Transverse colon (tissue), 4 donors: Measurements from ENCODE around the gene IL5RA. TPM values are rescaled to one million over a fixed set of nuclear protein-coding genes. Genes with fewer than 3 reads are reported as not detected.

Source experiments
- DNase-seq: peaks from one replicate; pipeline ENCODE4 v3.0.0-alpha.2; 2019
- H3K27ac ChIP-seq, 4 donors: fragments of 200-600 bp; sonication (generic); 2 replicates each; pipeline ENCODE4 v1.5.1; 2016 to 2018; ENCODE audit warnings: inconsistent platforms in 4 of 4
- H3K27me3 ChIP-seq: fragments of 200-600 bp; sonication (generic); 2 replicates; pipeline ENCODE4 v1.5.1; 2017; ENCODE audit warnings: inconsistent platforms
- H3K36me3 ChIP-seq, 4 donors: fragments of 200-600 bp; sonication (generic); 2 replicates each; pipeline ENCODE4 v1.5.1; 2017 to 2019; ENCODE audit warnings: inconsistent platforms in 4 of 4
- H3K4me1 ChIP-seq, 4 donors: fragments of 200-600 bp; sonication (generic); 2 replicates each; pipeline ENCODE4 v1.5.1; 2017 to 2020; ENCODE audit warnings: inconsistent platforms in 4 of 4
- H3K4me3 ChIP-seq, 4 donors: fragments of 200-600 bp; sonication (generic); 1 replicate in 1 of 4; 2 replicates in 3 of 4; pipeline versions ENCODE4 v1.5.1 to v1.6.1; 2017 to 2019; ENCODE audit warnings: inconsistent platforms in 4 of 4
- H3K9me3 ChIP-seq, 2 donors: fragments of 200-600 bp; sonication (generic); 2 replicates each; pipeline ENCODE4 v1.5.1; 2017 to 2019; ENCODE audit warnings: inconsistent platforms in 2 of 2
- CTCF ChIP-seq, 5 experiments: fragments of 200-600 bp in 3 of 5; fragments of 450-650 bp in 2 of 5; sonication (generic) in 3 of 5; IDR thresholded peaks; 1 replicate in 2 of 5; 2 replicates in 3 of 5; pipeline ENCODE4 v1.5.1; 2016 to 2017; ENCODE audit warnings: antibody characterized with exemption in 5 of 5, inconsistent platforms in 3 of 5, mild to moderate bottlenecking in 2 of 5, moderate library complexity in 1 of 5
- EP300 ChIP-seq: sonication (generic); formaldehyde crosslinking; IDR thresholded peaks from one replicate; pipeline ENCODE4 v1.6.1; 2017; ENCODE audit warnings: antibody characterized with exemption, low read depth
- POLR2A ChIP-seq: fragments of 450-650 bp; IDR thresholded peaks from one replicate; pipeline ENCODE4 v1.6.1; 2016; ENCODE audit warnings: antibody characterized with exemption, mild to moderate bottlenecking, moderate library complexity
- POLR2AphosphoS5 ChIP-seq, 3 donors: sonication (generic); formaldehyde crosslinking; IDR thresholded peaks; one replicate each; pipeline ENCODE4 v1.6.1; 2016; ENCODE audit warnings: antibody characterized with exemption in 3 of 3
- WGBS, 2 donors: methylation state at CpG; one replicate each; pipeline ENCODE4 v1.1.5; 2018; ENCODE audit warnings: low coverage in 1 of 2; 5-methylcytosine and 5-hydroxymethylcytosine counted together
- in situ Hi-C, 4 donors: fragments of 200-750 bp; cut with MboI; loops; one replicate each; pipeline versions ENCODE4 v1.15.0 to v1.15.1; 2017; ENCODE audit warnings: low sequenced_read_pairs in 3 of 4, low pct_ligation_motif_present in 1 of 4, low pct_unique_long_range_greater_than_20kb in 1 of 4
- intact Hi-C: fragments of 100-400 bp; cut with DNase I; formaldehyde crosslinking; loops from one replicate; pipeline ENCODE4 v1.15.1; 2023; ENCODE audit warnings: low total_unique reads
- total RNA-seq, 4 donors: library from RNA; depleted of rRNA; stranded (reverse); fragments of >200 nt; gene quantifications; one replicate each; pipeline ENCODE4 v1.1.0, GENCODE V29; 2016

IL5RA gene
- total RNA-seq, 4 donors from 2014 or later: 0.27 to 0.95 TPM; not detected in 2

DNA sequence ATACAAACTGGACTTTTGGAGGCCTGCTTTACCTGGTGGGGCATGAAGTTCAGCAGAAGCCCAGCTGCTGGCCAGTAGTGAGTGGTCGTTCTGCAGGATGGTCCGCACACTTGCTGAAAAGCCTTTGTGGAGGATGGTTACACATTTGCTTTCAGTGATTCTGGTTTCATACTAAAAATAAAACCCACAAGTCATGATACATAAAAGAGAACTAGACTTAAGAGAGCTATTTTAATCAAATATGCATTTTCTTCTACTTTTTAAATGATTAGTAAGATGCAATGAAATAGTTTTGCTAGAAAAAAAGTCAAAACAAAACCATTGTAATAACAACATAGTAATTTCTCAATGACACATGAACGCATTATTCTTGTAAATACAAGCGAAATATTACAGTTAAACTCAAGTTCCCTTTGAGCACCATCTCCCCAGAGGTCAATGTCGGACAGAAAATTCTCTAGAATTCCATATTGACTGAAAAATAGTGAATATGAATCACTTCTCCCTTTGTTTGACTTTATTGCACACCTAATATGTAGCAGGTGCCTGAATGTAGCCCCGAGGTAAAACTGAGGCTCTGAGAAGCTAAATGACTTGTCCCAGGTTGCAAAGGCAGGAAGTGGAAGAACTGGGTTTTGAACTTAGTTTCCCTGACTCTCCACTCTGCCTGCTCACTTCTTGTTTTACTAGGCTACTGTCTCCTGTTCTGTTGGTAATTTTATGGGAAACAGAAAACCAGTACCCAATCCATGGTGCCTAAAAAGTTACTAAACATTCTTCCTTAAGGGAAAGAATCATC, 8.3 kb downstream of the IL5RA start:
- Histone ChIP-seq H3K27ac (no peak overlapping the region), H3K9me3 (no peaks in the 10 kb centered on the region), H3K4me1 (no peaks in the 10 kb centered on the region), H3K4me3 (no peak overlapping the region), H3K36me3 (no peaks in the 10 kb centered on the region), H3K27me3 (peaks cover 3% of the 10 kb centered on the region)
- in situ Hi-C loops (no loop called here), intact Hi-C loops (no loop called here)
- DNase-seq: no peak
- no peak for TF ChIP-seq POLR2AphosphoS5 (IDR thresholded peaks at IDR 0.05)
- no peak for TF ChIP-seq POLR2A
- no peak for TF ChIP-seq EP300
- TF ChIP-seq CTCF (IDR thresholded peaks at IDR 0.05): no peak
- 67 to 80% methylated on average over 5 to 6 of the region's 6 CpGs for WGBS, 2 donors

DNA sequence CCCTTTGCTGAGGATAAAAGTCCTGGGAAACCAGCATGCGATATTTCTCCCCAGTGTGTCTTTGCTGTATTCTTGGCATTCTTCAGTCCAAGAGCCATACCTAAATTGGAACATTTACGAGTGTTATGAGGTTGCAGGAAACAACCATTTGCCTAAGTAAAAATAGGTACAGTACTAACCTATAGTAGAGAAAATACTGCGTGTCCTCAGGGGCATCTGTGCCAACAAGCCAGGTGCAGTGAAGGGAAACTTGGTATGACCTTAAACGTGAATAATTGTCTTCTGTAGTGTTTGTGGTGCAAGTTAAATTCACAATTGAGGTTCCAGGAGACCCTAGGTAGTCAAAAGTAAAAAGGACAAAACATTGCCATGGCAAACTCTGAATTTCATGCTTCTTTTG, 12.2 kb downstream of the IL5RA start:
- no peaks in the 10 kb centered on the region for H3K9me3 ChIP-seq
- no peaks in the 10 kb centered on the region for H3K27me3 ChIP-seq
- peak overlapping the region in 1 of 4 donors; percentile 48 for H3K27ac ChIP-seq
- whole genome bisulfite sequencing, 2 donors: 43 to 56% methylated on average over 4 of the region's 4 CpGs
- DNase-seq: peak; percentile 21
- intact Hi-C loops (no loop called here), in situ Hi-C loops (no loop called here)
- H3K36me3 ChIP-seq: no peaks in the 10 kb centered on the region
- H3K4me3 ChIP-seq: no peak overlapping the region
- TF ChIP-seq EP300 (no peak), POLR2A (no peak), CTCF (IDR thresholded peaks at IDR 0.05) (no peak), POLR2AphosphoS5 (IDR thresholded peaks at IDR 0.05) (no peak)
- no peaks in the 10 kb centered on the region for H3K4me1 ChIP-seq

DNA sequence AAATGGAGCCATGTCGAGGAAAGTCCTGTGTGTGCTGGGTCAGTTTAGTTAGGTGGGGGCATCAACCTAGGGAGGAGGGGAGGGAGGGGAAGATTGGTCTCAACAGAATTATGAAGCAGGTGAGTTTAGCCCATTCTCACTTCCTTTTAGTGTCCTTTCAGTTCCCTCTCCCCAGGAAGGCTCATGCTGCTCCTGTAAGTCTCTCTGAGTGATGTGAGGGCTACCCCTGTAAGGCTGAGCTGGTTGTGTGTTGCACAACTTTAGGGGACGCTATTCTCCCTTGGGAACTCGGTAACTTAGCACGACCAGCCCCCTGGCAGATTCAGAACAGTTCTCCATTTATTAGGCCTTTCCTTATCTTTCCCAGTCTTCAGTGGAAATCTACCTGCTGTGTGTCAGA, 21.2 kb downstream of the IL5RA start:
- WGBS, 2 donors: 74 to 75% methylated on average over 4 of the region's 4 CpGs
- in situ Hi-C loops: no loop called here
- Histone ChIP-seq H3K27me3 (no peaks in the 10 kb centered on the region), H3K36me3 (no peaks in the 10 kb centered on the region), H3K9me3 (no peaks in the 10 kb centered on the region), H3K4me1 (no peaks in the 10 kb centered on the region), H3K4me3 (no peak overlapping the region), H3K27ac (no peak overlapping the region)
- TF ChIP-seq EP300: no peak
- no peak for TF ChIP-seq POLR2A
- TF ChIP-seq CTCF (IDR thresholded peaks at IDR 0.05): no peak
- TF ChIP-seq POLR2AphosphoS5 (IDR thresholded peaks at IDR 0.05): no peak
- intact Hi-C loops: no loop called here
- DNase-seq: no peak

GRCh38 chr3:3087716-3088465, 22.3 kb downstream of the IL5RA start:
- intact Hi-C loops: no loop called here
- no peaks in the 10 kb centered on the region for H3K27me3 ChIP-seq
- no peaks in the 10 kb centered on the region for H3K9me3 ChIP-seq
- H3K36me3 ChIP-seq: no peaks in the 10 kb centered on the region
- no peak overlapping the region for H3K27ac ChIP-seq
- in situ Hi-C loops: no loop called here
- DNase-seq: no peak
- H3K4me3 ChIP-seq: no peak overlapping the region
- TF ChIP-seq POLR2A: no peak
- no peak for TF ChIP-seq EP300
- no peak for TF ChIP-seq POLR2AphosphoS5 (IDR thresholded peaks at IDR 0.05)
- TF ChIP-seq CTCF (IDR thresholded peaks at IDR 0.05): no peak
- no peaks in the 10 kb centered on the region for H3K4me1 ChIP-seq
- WGBS, 2 donors: 66 to 75% methylated on average over 6 to 7 of the region's 7 CpGs
